Stimulated activated CD8-positive, alpha-beta memory T cell treated with anti-CD3 and anti-CD28 coated beads, Interleukin-15, amount 100 ng/mL, for 4 hours (primary cell): ENCODE measurements around the gene GRK5.
A peak's percentile ranks its signal among the peaks of the same experiment; 100 is the strongest.

Experiments used
- DNase-seq, 2 donors: peaks; one replicate each; pipeline ENCODE4 v3.0.0-alpha.2; 2020; ENCODE audit warnings: low read depth in 2 of 2

The GRK5 gene

GRCh38 chr10:119198438-119198837 is 8.9 kb upstream of the GRK5 start:
- DNase-seq: no peak

- DNase-seq: no peak
These were observed 8.0 kb upstream of the GRK5 start for GRCh38 chr10:119199231-119199992.

- no peak for DNase-seq
These were observed 6.1 kb upstream of the GRK5 start for GRCh38 chr10:119201233-119201632.

- no peak for DNase-seq
These were observed 4.4 kb upstream of the GRK5 start for GRCh38 chr10:119203006-119203405.

GRCh38 chr10:119205894-119206602 is 1.3 kb upstream of the GRK5 start:
- DNase-seq: peak in 1 of 2 donors; percentile 17

GRCh38 chr10:119206603-119207365 is 587 bp upstream of the GRK5 start:
- DNase-seq: peak; percentile 45 to 66

- DNase-seq: no peak
These were observed 562 bp downstream of the GRK5 start for GRCh38 chr10:119207713-119208552.

- DNase-seq: no peak
These were observed 1.2 kb downstream of the GRK5 start for GRCh38 chr10:119208553-119208940.

- DNase-seq: peak; percentile 40 to 53
These were observed 1.8 kb downstream of the GRK5 start for GRCh38 chr10:119209035-119209735.

- DNase-seq: no peak
These were observed 2.5 kb downstream of the GRK5 start for GRCh38 chr10:119209736-119210355.

GRCh38 chr10:119210633-119211032 is 3.3 kb downstream of the GRK5 start:
- no peak for DNase-seq

GRCh38 chr10:119211176-119211575 is 3.8 kb downstream of the GRK5 start:
- no peak for DNase-seq

- DNase-seq: no peak
These were observed 4.5 kb downstream of the GRK5 start for GRCh38 chr10:119211625-119212441.

- no peak for DNase-seq
These were observed 8.0 kb downstream of the GRK5 start for GRCh38 chr10:119215371-119215770.

- no peak for DNase-seq
These were observed 8.8 kb downstream of the GRK5 start for GRCh38 chr10:119216127-119216526.

GRCh38 chr10:119217401-119217800 is 10.0 kb downstream of the GRK5 start:
- no peak for DNase-seq

GRCh38 chr10:119217991-119218490 is 10.7 kb downstream of the GRK5 start:
- DNase-seq: no peak

- DNase-seq: no peak
These were observed 12.5 kb downstream of the GRK5 start for GRCh38 chr10:119219871-119220270.

- DNase-seq: no peak
These were observed 13.8 kb downstream of the GRK5 start for GRCh38 chr10:119221201-119221600.
